ENCODE data around the gene GNAI3. TPM values are rescaled to one million over a fixed set of nuclear protein-coding genes. Genes with fewer than 3 reads are reported as not detected.

Gene GNAI3
- 6.7 and 6.8 TPM in 2 replicates for total RNA-seq (2014; rRNA removed)
- percentile 84 among the genes with signal in this experiment for Bru-seq, nascent RNA
- BruChase-seq, experiment 1, labeled RNA remaining after a 6-hour chase: percentile 89 among the genes with signal in this experiment
- BruChase-seq, experiment 2, labeled RNA remaining after a 2-hour chase: percentile 84 among the genes with signal in this experiment
- long read RNA-seq, full-length matches to known transcripts: 215 of 225 reads
- long read RNA-seq, partial matches to known transcripts: 3 of 225 reads
- long read RNA-seq, other reads (novel, unspliced or antisense): 7 of 225 reads

- peaks cover 26% of the 10 kb centered on the region for H3K4me1 ChIP-seq (ENCODE audit: insufficient read depth, low read length)
- H3K27ac ChIP-seq (ENCODE audit: low read length): peak within 1 kb of the TSS; percentile 62
- BruUV-seq (replicated peaks): no TSS peak
- no peaks in the 10 kb centered on the region for H3K9me2 ChIP-seq (replicated peaks; ENCODE audit: low read length)
- H3K27me3 ChIP-seq (ENCODE audit: low read length): no peaks in the 10 kb centered on the region
- peak within 1 kb of the TSS; percentile 91 for H3K9ac ChIP-seq (ENCODE audit: low read length)
- POLR2A ChIA-PET (ENCODE audit: unreplicated experiment): interaction anchor here (0.5 to 1.7 kb wide), 7 partner anchors 11 to 398 kb away, joined by 3 to 7 read pairs (median 3); partner anchors contain the start of genes AMPD2 and GNAT2
- peak within 1 kb of the TSS; percentile 91 for H3K4me2 ChIP-seq (ENCODE audit: low read length)
- peak within 1 kb of the TSS; percentile 93 for H3K4me3 ChIP-seq (ENCODE audit: low read length)
- DNase-seq: peak; percentile 97
- peaks cover 27% of the 10 kb centered on the region for H4K20me1 ChIP-seq (ENCODE audit: low read length)
- H3K9me3 ChIP-seq (ENCODE audit: low read length): no peaks in the 10 kb centered on the region
- H2AFZ ChIP-seq (ENCODE audit: low read length): peak within 1 kb of the TSS; percentile 87
- CTCF ChIA-PET: interaction anchor here (0.9 to 1.4 kb wide), 7 partner anchors 16 to 436 kb away, joined by 3 to 6 read pairs (median 4); partner anchors contain the start of genes AHCYL1 and AMPD2
- peaks cover 68% of the 10 kb centered on the region for H3K79me2 ChIP-seq (ENCODE audit: low read length)
- intact Hi-C loops (cut with micrococcal nuclease): loop anchor here (1.0 to 5.0 kb wide), 2 partner anchors 72 to 434 kb away; partner anchors contain the start of gene AHCYL1
- no peaks in the 10 kb centered on the region for H3K36me3 ChIP-seq (ENCODE audit: low read depth, low read length)
- TF ChIP-seq EZH2phosphoT487 (IDR thresholded peaks at IDR 0.05; ENCODE audit: borderline replicate concordance, low read length) (no peak), CTCF (conservative IDR thresholded peaks at IDR 0.05; ENCODE audit: low read depth, low read length) (no peak), EZH2 (IDR thresholded peaks at IDR 0.05; ENCODE audit: low read length, unreplicated experiment) (no peak)
- ATAC-seq: peak; percentile 92
- H3F3A ChIP-seq (ENCODE audit: low read length, unreplicated experiment): no peaks in the 10 kb centered on the region
These were observed at the start of gene GNAI3 for GRCh38 chr1:109548321-109549267. Gene GNAI3, plus strand, starts transcription at chr1:109548615. Its CDS starts 106 bp downstream, at chr1:109548721.

GRCh38 chr1:109499081-109499480 is 49.3 kb upstream of the GNAI3 start:
- ChIA-PET CTCF (interaction anchor here (0.6 to 2.1 kb wide), 2 partner anchors 9 to 33 kb away, joined by 5 to 9 read pairs; no protein-coding TSS in a partner anchor), POLR2A (ENCODE audit: unreplicated experiment) (interaction anchor here (0.6 kb wide), 1 partner anchor 538 kb away, joined by 3 read pairs; no protein-coding TSS in a partner anchor)
- no peaks in the 10 kb centered on the region; the same call in 1 of the 2 replicates for H3K36me3 ChIP-seq (ENCODE audit: low read depth, low read length)
- H3F3A ChIP-seq (ENCODE audit: low read length, unreplicated experiment): no peaks in the 10 kb centered on the region
- H3K27me3 ChIP-seq (ENCODE audit: low read length): no peaks in the 10 kb centered on the region
- ATAC-seq (no peak), DNase-seq (no peak)
- no peak overlapping the region for H3K4me3 ChIP-seq (ENCODE audit: low read length)
- no peak overlapping the region for H3K27ac ChIP-seq (ENCODE audit: low read length)
- H3K9me3 ChIP-seq (ENCODE audit: low read length): no peaks in the 10 kb centered on the region
- H3K9ac ChIP-seq (ENCODE audit: low read length): no peak overlapping the region
- intact Hi-C loops (cut with micrococcal nuclease): no loop called here
- H3K4me1 ChIP-seq (ENCODE audit: insufficient read depth, low read length): peaks cover 18% of the 10 kb centered on the region; the same call in 1 of the 2 replicates
- H4K20me1 ChIP-seq (ENCODE audit: low read length): no peaks in the 10 kb centered on the region
- H3K4me2 ChIP-seq (ENCODE audit: low read length): no peak overlapping the region
- H3K9me2 ChIP-seq (replicated peaks; ENCODE audit: low read length): no peaks in the 10 kb centered on the region
- peaks cover 18% of the 10 kb centered on the region for H3K79me2 ChIP-seq (ENCODE audit: low read length)
- H2AFZ ChIP-seq (ENCODE audit: low read length): no peak overlapping the region
- no TSS peak for BruUV-seq (replicated peaks)
- no peak for TF ChIP-seq CTCF (conservative IDR thresholded peaks at IDR 0.05; ENCODE audit: low read depth, low read length)
- TF ChIP-seq EZH2phosphoT487 (IDR thresholded peaks at IDR 0.05; ENCODE audit: borderline replicate concordance, low read length): no peak
- TF ChIP-seq EZH2 (IDR thresholded peaks at IDR 0.05; ENCODE audit: low read length, unreplicated experiment): no peak

Data from PC-3 (cell line).